Smooth muscle cell of trachea (primary cell): ENCODE data around the gene BDNF. TPM values are rescaled to one million over a fixed set of nuclear protein-coding genes. Genes with fewer than 3 reads are reported as not detected.

Experiments
- total RNA-seq: library from RNA; depleted of rRNA; stranded (reverse); fragments of >200 nt; gene quantifications from 2 replicates; pipeline ENCODE4 v1.2.1, GENCODE V29; 2014

The BDNF gene
- total RNA-seq, result 5.2 and 10.6 TPM in 2 replicates

DNA sequence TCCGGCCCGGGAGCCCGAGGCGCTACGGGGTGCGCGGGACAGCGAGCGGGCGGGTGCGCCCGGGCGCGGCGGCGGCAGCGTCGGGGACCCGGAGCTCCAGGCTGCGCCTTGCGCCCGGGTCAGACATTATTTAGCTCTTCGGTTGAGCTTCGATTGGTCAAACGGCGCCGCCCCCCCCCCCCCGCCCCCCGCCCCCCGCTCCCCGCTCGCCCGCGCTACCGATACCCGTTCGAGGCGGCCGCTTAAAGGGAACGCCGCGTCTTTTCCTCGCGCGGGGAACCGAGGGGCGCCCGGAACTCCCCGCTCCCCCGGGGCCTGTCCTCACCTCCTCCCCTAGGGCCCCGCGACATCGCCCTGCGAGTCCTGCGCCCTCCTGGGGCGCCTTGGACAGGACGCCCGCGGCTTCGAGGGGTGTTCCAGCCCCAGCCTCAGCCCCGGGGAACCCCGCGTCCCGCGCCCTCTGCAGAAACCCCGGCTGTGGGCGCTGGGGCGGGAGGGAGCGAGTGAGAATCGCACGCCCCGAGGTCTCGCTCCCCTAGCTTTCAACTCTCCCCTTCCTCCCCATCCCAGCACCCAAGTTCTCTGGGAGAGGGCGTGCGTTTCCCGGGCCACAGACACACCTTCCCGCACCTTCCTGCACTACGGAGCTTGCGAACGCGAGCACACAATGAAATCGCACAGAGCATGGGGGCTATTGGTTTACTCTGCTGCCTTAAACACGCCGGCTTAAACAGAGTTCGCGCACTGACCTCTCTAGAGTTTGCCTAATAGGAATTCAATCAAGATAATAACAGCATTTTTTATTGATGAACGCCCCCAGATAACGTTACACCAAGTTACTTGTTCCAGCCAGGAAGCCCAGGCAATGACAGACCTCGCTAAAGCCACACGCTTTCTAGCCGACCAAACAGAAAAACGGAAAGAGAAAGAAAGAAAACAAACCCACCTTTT, at the start of gene BDNF:
BDNF (minus strand) TSS at position 105 of the 951 bp plus-strand sequence. CDS start 41,891 bp downstream, outside the sequence.

Other genes with a start within 250 kb of the BDNF start
- gene LGR4, start 227.7 kb downstream of the BDNF start, total RNA-seq, result 6.9 and 8.3 TPM in 2 replicates
- 32.7 and 44.5 TPM in 2 replicates for gene LIN7C, start 193.7 kb downstream of the BDNF start, total RNA-seq